DND-41 (cell line): ENCODE results near the gene ANO8.

ENCODE experiments used
- ATAC-seq: fragments of 200-7000 bp; cut with Tn5 transposase; 3 replicates; pipeline ENCODE4 v1.9.1; 2021; ENCODE audit warnings: low read depth; ENCODE audit not compliant: insufficient read depth
- DNase-seq: peaks from one replicate; pipeline ENCODE4 v3.0.0-alpha.2; 2020
- H2AFZ ChIP-seq: 2 replicates; pipeline ENCODE4 v1.6.0; 2012; ENCODE audit warnings: low read depth, low read length
- H3K27ac ChIP-seq: 2 replicates; pipeline ENCODE4 v1.5.1; 2012; ENCODE audit warnings: low read length, inconsistent platforms
- H3K27me3 ChIP-seq: fragments of 200-600 bp; sonication (generic); 2 replicates; pipeline ENCODE4 v1.6.0; 2012; ENCODE audit warnings: low read length, mild to moderate bottlenecking, inconsistent platforms; ENCODE audit not compliant: insufficient read depth, poor library complexity
- H3K36me3 ChIP-seq: 2 replicates; pipeline ENCODE4 v1.5.1; 2012; ENCODE audit warnings: low read length, inconsistent platforms; ENCODE audit not compliant: insufficient read depth
- H3K4me1 ChIP-seq: 2 replicates; pipeline ENCODE4 v1.5.1; 2012; ENCODE audit warnings: mild to moderate bottlenecking, low read length; ENCODE audit not compliant: insufficient read depth
- H3K4me2 ChIP-seq: 2 replicates; pipeline ENCODE4 v1.6.0; 2012; ENCODE audit warnings: mild to moderate bottlenecking, moderate library complexity, low read length, inconsistent platforms; ENCODE audit not compliant: insufficient read depth
- H3K4me3 ChIP-seq, 2 experiments: fragments of 200-600 bp in 1 of 2; shearing (Covaris generic) in 1 of 2; 2 replicates each; pipeline ENCODE4 v1.5.1; 2012 to 2016; ENCODE audit warnings: inconsistent platforms in 2 of 2, low read length in 2 of 2, mild to moderate bottlenecking in 2 of 2, low read depth in 1 of 2, moderate library complexity in 1 of 2
- H3K79me2 ChIP-seq: 2 replicates; pipeline ENCODE4 v1.6.0; 2012; ENCODE audit warnings: low read length, inconsistent platforms; ENCODE audit not compliant: insufficient read depth
- H3K9ac ChIP-seq: 2 replicates; pipeline ENCODE4 v1.6.0; 2012; ENCODE audit warnings: low read depth, mild to moderate bottlenecking, inconsistent platforms, low read length, moderate library complexity
- H3K9me3 ChIP-seq: 2 replicates; pipeline ENCODE4 v1.5.1; 2012; ENCODE audit warnings: low read length, moderate library complexity, mild to moderate bottlenecking, inconsistent platforms; ENCODE audit not compliant: insufficient read depth, severe bottlenecking
- H4K20me1 ChIP-seq: 2 replicates; pipeline ENCODE4 v1.6.0; 2012; ENCODE audit warnings: low read length; ENCODE audit not compliant: insufficient read depth
- CTCF ChIP-seq: IDR thresholded peaks from 2 replicates; pipeline ENCODE4 v1.5.1; 2012; ENCODE audit warnings: borderline replicate concordance, low read length, moderate library complexity, mild to moderate bottlenecking; ENCODE audit not compliant: poor library complexity, severe bottlenecking; ENCODE audit errors: extremely low read depth
- EZH2 ChIP-seq: IDR thresholded peaks from 3 replicates; pipeline ENCODE4 v1.6.1; 2012; ENCODE audit warnings: borderline replicate concordance, low read depth, mild to moderate bottlenecking, moderate library complexity, low read length, inconsistent platforms; ENCODE audit not compliant: severe bottlenecking

The ANO8 gene

GRCh38 chr19:17352608-17353280 lies 18.1 kb upstream of the ANO8 start:
- Histone ChIP-seq H3K79me2 (no peaks in the 10 kb centered on the region), H3K4me3 (no peak overlapping the region), H3K27ac (no peak overlapping the region), H3K9ac (no peak overlapping the region), H3K4me1 (no peaks in the 10 kb centered on the region), H3K27me3 (no peaks in the 10 kb centered on the region), H4K20me1 (no peaks in the 10 kb centered on the region), H3K36me3 (no peaks in the 10 kb centered on the region), H3K9me3 (no peaks in the 10 kb centered on the region), H3K4me2 (no peak overlapping the region), H2AFZ (no peak overlapping the region)
- TF ChIP-seq EZH2 (no peak), CTCF (no peak)
- ATAC-seq: no peak
- no peak for DNase-seq

GRCh38 chr19:17351815-17352435 lies 17.3 kb upstream of the ANO8 start:
- no peak overlapping the region for H3K4me3 ChIP-seq
- ATAC-seq (no peak), DNase-seq (no peak)
- no peaks in the 10 kb centered on the region for H3K36me3 ChIP-seq
- H3K9ac ChIP-seq: no peak overlapping the region
- TF ChIP-seq EZH2 (no peak), CTCF (no peak)
- no peak overlapping the region for H2AFZ ChIP-seq
- no peaks in the 10 kb centered on the region for H4K20me1 ChIP-seq
- H3K4me1 ChIP-seq: no peaks in the 10 kb centered on the region
- no peak overlapping the region for H3K4me2 ChIP-seq
- H3K79me2 ChIP-seq: no peaks in the 10 kb centered on the region
- no peaks in the 10 kb centered on the region for H3K27me3 ChIP-seq
- no peaks in the 10 kb centered on the region for H3K9me3 ChIP-seq
- no peak overlapping the region for H3K27ac ChIP-seq

- Histone ChIP-seq H3K27me3 (no peaks in the 10 kb centered on the region), H3K4me2 (no peak overlapping the region), H3K27ac (no peak overlapping the region), H3K4me1 (peaks cover 6% of the 10 kb centered on the region), H3K4me3 (no peak overlapping the region), H3K79me2 (no peaks in the 10 kb centered on the region), H4K20me1 (no peaks in the 10 kb centered on the region), H3K36me3 (no peaks in the 10 kb centered on the region), H3K9me3 (no peaks in the 10 kb centered on the region), H3K9ac (no peak overlapping the region), H2AFZ (no peak overlapping the region)
- DNase-seq: no peak
- no peak for ATAC-seq
- TF ChIP-seq EZH2 (no peak), CTCF (no peak)
These were observed 14.0 kb upstream of the ANO8 start for GRCh38 chr19:17348700-17349099.
